ENCODE data around the gene NPPA.

GRCh38 chr1:11856698-11857097 lies 9.1 kb upstream of the NPPA start:
- no peak for TF ChIP-seq EZH2 (IDR thresholded peaks at IDR 0.05; ENCODE audit: insufficient read depth, poor library complexity, severe bottlenecking)
- no peak for TF ChIP-seq EZH2phosphoT487 (IDR thresholded peaks at IDR 0.05; ENCODE audit: insufficient read depth, low read depth)
